B cell (primary cell): ENCODE measurements around the gene ZNF148. TPM values are rescaled to one million over a fixed set of nuclear protein-coding genes. Genes with fewer than 3 reads are reported as not detected.

ENCODE experiments used
- ATAC-seq: fragments of 200-7000 bp; cut with Tn5 transposase; one replicate; pipeline ENCODE4 v1.10.0; 2021; ENCODE audit warnings: low read depth, mild to moderate bottlenecking, moderate number of reproducible peaks, moderate library complexity
- CTCF ChIA-PET: fragments of 350-600 bp; sonication (Branson Sonifier 250); formaldehyde crosslinking; loops from one replicate; lab custom pipeline; 2021; ENCODE audit warnings: antibody characterized with exemption, inconsistent platforms; lab: Charles Lee
- POLR2A ChIA-PET: fragments of 350-600 bp; sonication (Branson Sonifier 250); formaldehyde crosslinking; loops from one replicate; lab custom pipeline; 2021; ENCODE audit warnings: antibody characterized with exemption; lab: Charles Lee
- DNase-seq: peaks from one replicate; pipeline ENCODE4 v3.0.0; 2013
- H2AFZ ChIP-seq: 2 replicates; pipeline ENCODE4 v1.6.1; 2012; ENCODE audit warnings: mild to moderate bottlenecking, low read depth, low read length; ENCODE audit not compliant: insufficient read depth, poor library complexity, severe bottlenecking
- H3K27ac ChIP-seq, 2 donors: 1 replicate in 1 of 2; 2 replicates in 1 of 2; pipeline ENCODE4 v1.5.1; 2012 to 2013; ENCODE audit warnings: low read length in 2 of 2, mild to moderate bottlenecking in 2 of 2, moderate library complexity in 1 of 2
- H3K27me3 ChIP-seq, 4 experiments: fragments of 200-600 bp in 1 of 4; sonication (generic) in 1 of 4; replicated peaks in 1 of 4; 1 replicate in 2 of 4; 2 replicates in 2 of 4; pipeline versions ENCODE4 v1.6.1 to v1.7.0; 2013 to 2016; ENCODE audit warnings: low read length in 3 of 4, mild to moderate bottlenecking in 2 of 4, mixed read lengths in 1 of 4, moderate library complexity in 1 of 4; ENCODE audit not compliant: insufficient read depth in 4 of 4, control insufficient read depth in 3 of 4; ENCODE audit errors: control extremely low read depth in 1 of 4
- H3K36me3 ChIP-seq, 2 experiments: replicated peaks in 1 of 2; 1 replicate in 1 of 2; 2 replicates in 1 of 2; pipeline versions ENCODE4 v1.6.1 to v1.7.1; 2013; ENCODE audit warnings: low read length in 1 of 2; ENCODE audit not compliant: insufficient read depth in 2 of 2, control insufficient read depth in 1 of 2; ENCODE audit errors: control extremely low read depth in 1 of 2, extremely low read depth in 1 of 2
- H3K4me1 ChIP-seq, 2 donors: fragments of 200-600 bp in 1 of 2; sonication (generic) in 1 of 2; 1 replicate in 1 of 2; 2 replicates in 1 of 2; pipeline versions ENCODE4 v1.5.1 to v1.6.1; 2013 to 2017; ENCODE audit warnings: low read length in 2 of 2; ENCODE audit not compliant: control insufficient read depth in 2 of 2, insufficient read depth in 2 of 2
- H3K4me2 ChIP-seq: replicated peaks from 2 replicates; pipeline ENCODE3; 2012; ENCODE audit warnings: mild to moderate bottlenecking, low read depth, low read length; ENCODE audit not compliant: poor library complexity, severe bottlenecking
- H3K4me3 ChIP-seq, 5 experiments: fragments of 200-600 bp in 1 of 5; sonication (generic) in 1 of 5; 1 replicate in 3 of 5; 2 replicates in 2 of 5; pipeline versions ENCODE4 v1.5.1 to v1.7.0; 2011 to 2016; ENCODE audit warnings: low read length in 4 of 5, mild to moderate bottlenecking in 4 of 5, low read depth in 2 of 5, control low read depth in 1 of 5, moderate library complexity in 1 of 5; ENCODE audit not compliant: insufficient read depth in 1 of 5; ENCODE audit errors: control extremely low read depth in 1 of 5, extremely low read depth in 1 of 5
- H3K79me2 ChIP-seq: fragments of 200-600 bp; sonication (generic); one replicate; pipeline ENCODE4 v1.6.0; 2016; ENCODE audit warnings: low read length; ENCODE audit not compliant: control insufficient read depth, insufficient read depth
- H3K9ac ChIP-seq: fragments of 200-600 bp; sonication (generic); 2 replicates; pipeline ENCODE4 v1.6.1; 2017; ENCODE audit warnings: mild to moderate bottlenecking, low read length, moderate library complexity
- H3K9me3 ChIP-seq, 3 donors: one replicate each; pipeline versions ENCODE4 v1.6.1 to v1.7.1; 2013; ENCODE audit warnings: low read length in 2 of 3; ENCODE audit not compliant: control insufficient read depth in 2 of 3, insufficient read depth in 1 of 3; ENCODE audit errors: control extremely low read depth in 1 of 3
- H4K20me1 ChIP-seq: 2 replicates; pipeline ENCODE4 v1.6.0; 2012; ENCODE audit warnings: mild to moderate bottlenecking, low read length; ENCODE audit not compliant: insufficient read depth, control insufficient read depth, poor library complexity, severe bottlenecking
- H3K27ac Mint-ChIP-seq: one replicate; pipeline ENCODE4 v1.8.0; 2021; ENCODE audit warnings: mixed read lengths
- H3K27me3 Mint-ChIP-seq: one replicate; pipeline ENCODE4 v1.8.0; 2021; ENCODE audit warnings: mixed read lengths
- H3K4me1 Mint-ChIP-seq: one replicate; pipeline ENCODE4 v1.8.0; 2021; ENCODE audit warnings: mixed read lengths
- H3K4me3 Mint-ChIP-seq: one replicate; pipeline ENCODE4 v1.8.0; 2021; ENCODE audit warnings: mixed read lengths
- H3K9me3 Mint-ChIP-seq: one replicate; pipeline ENCODE4 v1.8.0; 2022; ENCODE audit warnings: mixed read lengths; ENCODE audit not compliant: insufficient read depth
- EZH2 ChIP-seq: IDR thresholded peaks from 2 replicates; pipeline ENCODE4 v1.6.1; 2012; ENCODE audit warnings: borderline replicate concordance, low read depth, mild to moderate bottlenecking, moderate library complexity, low read length; ENCODE audit not compliant: insufficient read depth, poor library complexity, severe bottlenecking
- WGBS: methylation state at CpG from one replicate; pipeline ENCODE4 v1.1.5; 2013; ENCODE audit warnings: missing lambda C conversion rate; ENCODE audit not compliant: insufficient coverage; 5-methylcytosine and 5-hydroxymethylcytosine counted together
- intact Hi-C: fragments of 100-400 bp; cut with micrococcal nuclease; formaldehyde crosslinking; loops from one replicate; pipeline ENCODE4 v1.10.0; 2022
- polyA plus RNA-seq: library from polyadenylated mRNA; depleted of rRNA; stranded (reverse); fragments of >200 nt; gene quantifications from 2 replicates; pipeline ENCODE4 v1.2.3, GENCODE V29; 2012
- total RNA-seq, 2 donors: library from RNA; stranded (reverse); fragments of 120-200 nt in 1 of 2; gene quantifications; 1 replicate in 1 of 2; 2 replicates in 1 of 2; pipeline versions ENCODE4 v1.2.3 to v1.2.4, GENCODE V29; 2013 to 2022
- TF ChIP-seq, protein P1 (sequence below): fragments of 200-600 bp; IDR thresholded peaks from one replicate; pipeline ENCODE4 v1.8.0; 2022; ENCODE audit warnings: antibody characterized with exemption, mild to moderate bottlenecking

ZNF148 gene
- total and polyA plus RNA-seq, 2 donors (not counting 1 experiment from before 2014, with no cell fraction given), result 8.1 to 71.5 TPM

GRCh38 chr3:125318167-125318865 is 56.8 kb downstream of the ZNF148 start:
- no peak overlapping the region for H3K4me3 Mint-ChIP-seq
- H3K4me2 ChIP-seq, result no peak overlapping the region
- peaks cover 4% of the 10 kb centered on the region for H4K20me1 ChIP-seq
- peak overlapping the region in 1 of 2 donors; percentile 19 for H3K27ac ChIP-seq
- no peak overlapping the region for H3K9ac ChIP-seq
- no peak overlapping the region for H3K4me3 ChIP-seq
- peaks cover 2% of the 10 kb centered on the region for H3K79me2 ChIP-seq
- CTCF ChIA-PET, result interaction anchor here (0.8 to 1.3 kb wide), 2 partner anchors 39 to 168 kb away, joined by 3 read pairs; no protein-coding TSS in a partner anchor
- H3K4me1 ChIP-seq, result peaks cover 0 to 12% of the 10 kb centered on the region in 2 donors
- H2AFZ ChIP-seq, result no peak overlapping the region
- peaks cover 1 to 21% of the 10 kb centered on the region in 2 experiments for H3K36me3 ChIP-seq
- H3K27ac Mint-ChIP-seq, result no peak overlapping the region
- H3K9me3 ChIP-seq, result no peaks in the 10 kb centered on the region
- H3K4me1 Mint-ChIP-seq, result peaks cover 25% of the 10 kb centered on the region
- ATAC-seq (no peak), DNase-seq (no peak)
- TF ChIP-seq, protein P1, sequence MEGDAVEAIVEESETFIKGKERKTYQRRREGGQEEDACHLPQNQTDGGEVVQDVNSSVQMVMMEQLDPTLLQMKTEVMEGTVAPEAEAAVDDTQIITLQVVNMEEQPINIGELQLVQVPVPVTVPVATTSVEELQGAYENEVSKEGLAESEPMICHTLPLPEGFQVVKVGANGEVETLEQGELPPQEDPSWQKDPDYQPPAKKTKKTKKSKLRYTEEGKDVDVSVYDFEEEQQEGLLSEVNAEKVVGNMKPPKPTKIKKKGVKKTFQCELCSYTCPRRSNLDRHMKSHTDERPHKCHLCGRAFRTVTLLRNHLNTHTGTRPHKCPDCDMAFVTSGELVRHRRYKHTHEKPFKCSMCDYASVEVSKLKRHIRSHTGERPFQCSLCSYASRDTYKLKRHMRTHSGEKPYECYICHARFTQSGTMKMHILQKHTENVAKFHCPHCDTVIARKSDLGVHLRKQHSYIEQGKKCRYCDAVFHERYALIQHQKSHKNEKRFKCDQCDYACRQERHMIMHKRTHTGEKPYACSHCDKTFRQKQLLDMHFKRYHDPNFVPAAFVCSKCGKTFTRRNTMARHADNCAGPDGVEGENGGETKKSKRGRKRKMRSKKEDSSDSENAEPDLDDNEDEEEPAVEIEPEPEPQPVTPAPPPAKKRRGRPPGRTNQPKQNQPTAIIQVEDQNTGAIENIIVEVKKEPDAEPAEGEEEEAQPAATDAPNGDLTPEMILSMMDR, result no peak
- TF ChIP-seq EZH2, result no peak
- intact Hi-C loops, result loop anchor here (10.0 kb wide), 1 partner anchor 46 kb away; no protein-coding TSS in a partner anchor
- H3K27me3 ChIP-seq, result no peaks in the 10 kb centered on the region
- H3K27me3 Mint-ChIP-seq, result no peaks in the 10 kb centered on the region
- WGBS, result 95% methylated on average over 4 of the region's 4 CpGs
- H3K9me3 Mint-ChIP-seq, result peaks cover 3% of the 10 kb centered on the region
- POLR2A ChIA-PET, result no interaction called here

DNA sequence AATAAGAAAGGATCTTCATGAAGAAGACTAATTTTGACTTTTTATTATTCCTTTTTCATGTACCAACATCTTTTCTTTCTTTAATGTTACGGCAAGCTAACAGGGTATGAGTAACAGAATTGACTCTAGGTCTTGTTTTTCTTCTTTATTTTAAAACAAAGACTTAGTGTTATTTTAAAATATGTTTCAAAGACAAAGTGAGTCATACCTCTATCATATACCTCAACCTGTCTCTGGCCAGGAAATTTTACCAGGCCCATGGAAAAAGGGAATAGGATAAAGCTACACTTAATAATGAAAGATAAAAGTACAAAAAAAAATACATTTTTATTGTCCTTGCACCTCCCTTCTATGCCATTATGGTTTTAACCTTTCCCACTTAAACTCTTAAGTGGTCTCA is 57.4 kb downstream of the ZNF148 start:
- ChIA-PET CTCF (interaction anchor here (0.8 kb wide), 1 partner anchor 39 kb away, joined by 3 read pairs; no protein-coding TSS in a partner anchor), POLR2A (no interaction called here)
- H3K36me3 ChIP-seq, result peaks cover 3 to 21% of the 10 kb centered on the region in 2 experiments
- no peak overlapping the region for H3K27ac Mint-ChIP-seq
- H3K9ac ChIP-seq, result no peak overlapping the region
- WGBS, result no CpG with 5 or more reads among the region's 1 CpG
- no peak for DNase-seq
- H3K9me3 ChIP-seq, result no peaks in the 10 kb centered on the region
- peaks cover 0 to 12% of the 10 kb centered on the region in 2 donors for H3K4me1 ChIP-seq
- peaks cover 3% of the 10 kb centered on the region for H3K9me3 Mint-ChIP-seq
- peaks cover 27% of the 10 kb centered on the region for H3K4me1 Mint-ChIP-seq
- H3K27me3 Mint-ChIP-seq, result no peaks in the 10 kb centered on the region
- TF ChIP-seq EZH2, result no peak
- TF ChIP-seq, protein P1, result no peak
- intact Hi-C loops, result loop anchor here (10.0 kb wide), 1 partner anchor 47 kb away; no protein-coding TSS in a partner anchor
- H3K27me3 ChIP-seq, result no peaks in the 10 kb centered on the region
- H3K4me3 ChIP-seq, result no peak overlapping the region
- H3K4me3 Mint-ChIP-seq, result no peak overlapping the region
- H2AFZ ChIP-seq, result no peak overlapping the region
- H3K4me2 ChIP-seq, result no peak overlapping the region
- H3K79me2 ChIP-seq, result peaks cover 2% of the 10 kb centered on the region
- peak overlapping the region in 1 of 2 donors; percentile 19 for H3K27ac ChIP-seq
- H4K20me1 ChIP-seq, result peaks cover 4% of the 10 kb centered on the region
- ATAC-seq, result no peak
